GM12872 (cell line): ENCODE results near the gene TMEM117.

Experiments used
- TF ChIP-seq, protein P1 (sequence below): IDR thresholded peaks from 3 replicates; pipeline ENCODE4 v1.5.1; 2011; ENCODE audit warnings: low read depth, mild to moderate bottlenecking, low read length, moderate library complexity; ENCODE audit not compliant: insufficient read depth

TMEM117 gene

DNA sequence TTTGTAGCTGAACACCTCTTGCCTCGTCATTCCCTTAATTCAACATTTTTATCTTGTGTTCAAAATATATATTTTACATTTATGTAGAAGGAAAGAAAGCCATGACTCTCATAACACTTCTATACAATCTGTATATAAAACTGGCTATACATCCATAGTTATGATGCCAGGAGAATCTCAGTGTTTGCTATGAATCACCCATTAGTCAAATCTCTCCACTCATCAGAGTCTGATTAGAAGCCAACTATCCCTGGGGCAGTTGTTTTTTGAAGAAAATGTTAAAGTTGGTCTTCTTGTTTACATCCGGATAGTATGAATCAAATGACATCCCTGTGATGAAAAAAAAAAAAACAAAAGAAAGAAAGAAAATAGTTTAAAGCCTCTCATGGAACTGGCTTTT, 536.4 kb downstream of the TMEM117 start:
- TF ChIP-seq, protein P1, sequence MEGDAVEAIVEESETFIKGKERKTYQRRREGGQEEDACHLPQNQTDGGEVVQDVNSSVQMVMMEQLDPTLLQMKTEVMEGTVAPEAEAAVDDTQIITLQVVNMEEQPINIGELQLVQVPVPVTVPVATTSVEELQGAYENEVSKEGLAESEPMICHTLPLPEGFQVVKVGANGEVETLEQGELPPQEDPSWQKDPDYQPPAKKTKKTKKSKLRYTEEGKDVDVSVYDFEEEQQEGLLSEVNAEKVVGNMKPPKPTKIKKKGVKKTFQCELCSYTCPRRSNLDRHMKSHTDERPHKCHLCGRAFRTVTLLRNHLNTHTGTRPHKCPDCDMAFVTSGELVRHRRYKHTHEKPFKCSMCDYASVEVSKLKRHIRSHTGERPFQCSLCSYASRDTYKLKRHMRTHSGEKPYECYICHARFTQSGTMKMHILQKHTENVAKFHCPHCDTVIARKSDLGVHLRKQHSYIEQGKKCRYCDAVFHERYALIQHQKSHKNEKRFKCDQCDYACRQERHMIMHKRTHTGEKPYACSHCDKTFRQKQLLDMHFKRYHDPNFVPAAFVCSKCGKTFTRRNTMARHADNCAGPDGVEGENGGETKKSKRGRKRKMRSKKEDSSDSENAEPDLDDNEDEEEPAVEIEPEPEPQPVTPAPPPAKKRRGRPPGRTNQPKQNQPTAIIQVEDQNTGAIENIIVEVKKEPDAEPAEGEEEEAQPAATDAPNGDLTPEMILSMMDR: no peak

DNA sequence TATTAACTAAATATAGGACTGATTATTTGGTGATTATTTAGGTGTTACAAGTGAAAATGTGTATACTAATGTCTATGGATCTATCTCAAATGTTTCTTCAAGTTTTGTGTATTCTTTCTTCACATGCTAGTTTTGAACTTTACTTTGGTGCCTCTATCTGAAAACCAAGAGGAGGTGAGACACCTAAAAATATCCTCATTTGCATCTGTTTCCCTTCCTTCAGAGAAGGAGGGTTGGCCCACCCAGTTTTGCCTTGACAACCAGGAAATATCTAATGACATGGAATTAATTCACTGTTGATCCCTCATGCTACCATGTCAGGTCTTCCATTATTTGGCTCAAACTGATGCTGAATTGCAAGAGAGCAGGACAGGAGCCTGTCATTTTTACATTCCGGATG, 539.8 kb downstream of the TMEM117 start:
- TF ChIP-seq, protein P1: no peak

DNA sequence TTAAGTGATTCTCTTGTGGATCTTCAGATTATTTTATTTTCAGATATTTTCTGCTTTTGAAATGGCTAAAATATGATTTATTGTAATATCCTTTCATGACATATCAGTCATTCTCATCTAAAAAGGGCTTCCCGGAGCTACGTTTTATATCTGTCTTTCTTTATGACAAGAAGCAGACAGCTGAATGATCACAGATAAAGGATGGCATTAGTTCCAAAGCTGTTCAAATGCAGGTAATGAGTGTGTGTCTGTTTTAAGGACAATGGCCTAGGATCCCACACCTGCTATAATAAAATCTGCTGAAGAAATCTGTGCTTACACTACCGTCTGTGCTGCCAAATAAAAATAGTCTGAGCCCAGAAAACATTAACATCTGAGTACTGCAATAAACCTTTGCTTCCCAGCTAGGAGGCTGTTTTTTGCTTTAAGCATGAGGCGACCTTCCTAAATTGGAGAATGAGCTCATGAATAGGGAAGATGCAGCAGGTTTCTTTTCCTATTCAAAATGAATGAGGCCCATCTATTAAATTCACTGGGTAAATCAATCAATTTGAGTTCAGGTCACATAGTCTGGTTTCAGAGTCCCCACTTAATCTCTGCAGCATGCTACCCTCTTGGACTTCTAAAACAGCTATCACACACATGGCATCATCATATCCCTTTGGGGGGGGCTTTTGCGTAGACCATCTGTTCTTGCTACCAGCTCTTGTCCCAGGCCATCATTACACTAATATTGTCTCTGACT, 541.7 kb downstream of the TMEM117 start:
- TF ChIP-seq, protein P1: no peak

DNA sequence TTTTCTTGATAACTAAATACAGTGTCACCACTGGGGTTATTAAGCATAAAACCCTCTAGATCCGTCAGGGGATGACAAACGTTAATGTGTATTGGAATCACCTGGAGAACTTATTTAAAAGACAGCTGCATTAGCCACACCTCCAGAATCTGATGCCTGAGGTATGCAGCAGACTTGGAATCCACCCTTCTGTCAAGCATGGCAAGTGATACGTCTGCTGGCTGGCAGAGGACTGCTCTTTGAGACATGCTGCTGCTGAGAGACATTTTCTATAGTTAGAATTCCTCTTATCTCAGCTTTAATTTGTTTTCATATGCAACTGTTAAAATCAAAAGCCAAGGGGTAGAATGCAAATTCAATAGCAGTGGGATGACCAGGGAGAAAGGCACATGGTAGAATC, 544.0 kb downstream of the TMEM117 start:
- TF ChIP-seq, protein P1: no peak

DNA sequence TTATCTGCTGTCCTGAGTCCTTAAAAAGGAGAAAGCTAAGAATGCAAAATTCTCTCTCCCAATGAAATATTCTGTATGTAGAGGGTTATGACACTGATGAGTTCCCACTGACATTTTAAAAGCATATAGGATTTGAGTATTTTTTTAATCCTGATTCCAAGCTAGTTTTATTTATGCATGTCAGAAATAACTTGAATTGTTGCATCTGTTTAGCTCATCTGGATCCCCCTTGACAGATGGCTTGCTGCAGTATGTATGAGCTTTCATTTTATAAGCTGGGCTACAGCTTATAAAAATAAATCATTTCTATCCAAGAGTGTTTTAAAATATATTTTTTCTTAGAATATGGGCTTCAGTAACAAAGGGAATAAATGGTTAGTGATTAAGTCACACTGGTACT, 545.0 kb downstream of the TMEM117 start:
- TF ChIP-seq, protein P1: no peak

DNA sequence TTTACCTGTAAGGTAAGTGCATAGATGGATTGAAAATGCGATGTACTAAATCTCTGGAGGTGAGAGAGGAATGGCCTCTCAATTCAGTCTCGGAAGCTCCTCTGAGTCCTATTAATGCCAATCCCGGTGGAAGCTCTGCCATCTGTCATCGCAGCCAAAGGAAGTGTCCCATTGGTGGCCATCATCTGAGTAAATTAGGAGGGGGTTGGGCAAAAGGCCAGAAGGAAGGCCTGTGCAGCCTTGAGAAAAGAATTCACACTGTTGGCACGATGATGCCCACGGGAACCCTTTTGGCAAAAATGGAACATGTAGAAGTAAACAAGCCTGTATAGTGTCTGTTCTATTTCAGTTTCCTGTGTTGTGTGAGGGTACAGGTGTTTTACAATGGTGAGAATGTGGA, 545.5 kb downstream of the TMEM117 start:
- TF ChIP-seq, protein P1: no peak

DNA sequence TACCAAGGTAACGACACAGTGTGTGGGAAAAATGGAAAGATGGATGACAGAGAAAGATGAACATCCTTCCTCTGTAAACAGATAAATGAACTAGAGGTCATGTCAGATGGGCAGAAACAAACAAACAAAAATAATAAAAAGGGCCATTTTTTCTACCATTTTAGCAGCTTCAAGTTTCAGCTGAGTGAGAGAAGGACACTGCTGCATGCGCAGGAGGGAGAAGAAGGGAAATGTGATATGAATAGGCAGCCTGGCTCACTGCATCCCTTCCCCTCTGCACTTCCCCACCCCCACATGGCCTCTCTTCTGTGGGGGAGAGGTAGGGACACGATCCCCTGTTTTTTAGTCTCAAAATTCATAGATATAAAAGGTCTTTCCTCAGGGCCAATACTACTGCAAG, 548.3 kb downstream of the TMEM117 start:
- TF ChIP-seq, protein P1: no peak
